Testis (tissue), 3 donors: Measurements from ENCODE around the gene NFIX. TPM values are rescaled to one million over a fixed set of nuclear protein-coding genes. Genes with fewer than 3 reads are reported as not detected.

Source experiments
- DNase-seq: peaks from one replicate; pipeline ENCODE4 v3.0.0-alpha.2; 2019
- H3K27ac ChIP-seq, 2 donors: fragments of 200-600 bp; sonication (generic); one replicate each; pipeline ENCODE4 v1.5.1; 2019
- H3K27me3 ChIP-seq: fragments of 200-600 bp; sonication (generic); one replicate; pipeline ENCODE4 v1.5.1; 2019
- H3K36me3 ChIP-seq: fragments of 200-600 bp; sonication (generic); one replicate; pipeline ENCODE4 v1.5.1; 2017; ENCODE audit warnings: low read depth; ENCODE audit errors: missing control alignments
- H3K4me1 ChIP-seq: fragments of 200-600 bp; sonication (generic); one replicate; pipeline ENCODE4 v1.5.1; 2019
- H3K4me3 ChIP-seq, 2 donors: fragments of 200-600 bp; sonication (generic); one replicate each; pipeline ENCODE4 v1.5.1; 2017 to 2019
- H3K9me3 ChIP-seq: fragments of 200-600 bp; sonication (generic); one replicate; pipeline ENCODE4 v1.5.1; 2017
- CTCF ChIP-seq, 3 experiments: fragments of 450-650 bp in 2 of 3; fragments of 200-600 bp in 1 of 3; sonication (generic) in 1 of 3; IDR thresholded peaks; one replicate each; pipeline ENCODE4 v1.5.1; 2016 to 2019; ENCODE audit warnings: antibody characterized with exemption in 3 of 3, mild to moderate bottlenecking in 2 of 3, moderate library complexity in 1 of 3
- POLR2A ChIP-seq: fragments of 450-650 bp; IDR thresholded peaks from one replicate; pipeline ENCODE4 v1.6.1; 2017; ENCODE audit warnings: antibody characterized with exemption, mild to moderate bottlenecking, moderate library complexity
- WGBS, 2 donors: methylation state at CpG; one replicate each; pipeline ENCODE4 v1.1.5; 2018; 5-methylcytosine and 5-hydroxymethylcytosine counted together
- intact Hi-C: fragments of 100-400 bp; cut with DNase I; formaldehyde crosslinking; loops from one replicate; pipeline ENCODE4 v1.15.1; 2023; ENCODE audit warnings: low total_unique reads
- polyA plus RNA-seq: library from polyadenylated mRNA; stranded (reverse); fragments of 350-450 nt; fragmentation: Illumina TruSeq; extraction: RNeasy Lipid Tissue Mini Kit (QIAGEN cat#74804); gene quantifications from one replicate; pipeline ENCODE4 v1.2.3, GENCODE V29; 2014; ENCODE audit warnings: low read depth, low replicate concordance; ENCODE audit not compliant: insufficient read depth
- total RNA-seq, 2 donors: library from RNA; depleted of rRNA; stranded (reverse); fragments of >200 nt; gene quantifications; one replicate each; pipeline ENCODE4 v1.2.3, GENCODE V29; 2016

Gene NFIX
- total and polyA plus RNA-seq, 3 donors from 2014 or later = 47.4 to 62.4 (median 51.7) TPM

GRCh38 chr19:13127811-13128575, 132.7 kb downstream of the NFIX start:
- Histone ChIP-seq H3K9me3 (no peaks in the 10 kb centered on the region), H3K36me3 (no peaks in the 10 kb centered on the region), H3K4me1 (no peaks in the 10 kb centered on the region), H3K27ac (no peak overlapping the region), H3K4me3 (no peak overlapping the region), H3K27me3 (no peaks in the 10 kb centered on the region)
- no peak for DNase-seq
- WGBS, 2 donors = 91 to 93% methylated on average over 6 of the region's 6 CpGs
- intact Hi-C loops = no loop called here
- TF ChIP-seq CTCF (IDR thresholded peaks at IDR 0.05) (no peak), POLR2A (no peak)

GRCh38 chr19:13128583-13128982, 133.3 kb downstream of the NFIX start:
- H3K9me3 ChIP-seq = no peaks in the 10 kb centered on the region
- no peak overlapping the region for H3K27ac ChIP-seq
- intact Hi-C loops = no loop called here
- DNase-seq = no peak
- 76 to 100% methylated on average over 1 of the region's 1 CpG for WGBS, 2 donors
- TF ChIP-seq CTCF (IDR thresholded peaks at IDR 0.05) = no peak
- TF ChIP-seq POLR2A = no peak
- H3K27me3 ChIP-seq = no peaks in the 10 kb centered on the region
- H3K4me1 ChIP-seq = no peaks in the 10 kb centered on the region
- H3K4me3 ChIP-seq = no peak overlapping the region
- H3K36me3 ChIP-seq = no peaks in the 10 kb centered on the region

GRCh38 chr19:13129384-13129783, 134.1 kb downstream of the NFIX start:
- TF ChIP-seq POLR2A (no peak), CTCF (IDR thresholded peaks at IDR 0.05) (no peak)
- DNase-seq = no peak
- no peaks in the 10 kb centered on the region for H3K4me1 ChIP-seq
- no peaks in the 10 kb centered on the region for H3K9me3 ChIP-seq
- H3K27me3 ChIP-seq = no peaks in the 10 kb centered on the region
- intact Hi-C loops = no loop called here
- H3K4me3 ChIP-seq = no peak overlapping the region
- no peaks in the 10 kb centered on the region for H3K36me3 ChIP-seq
- 93% methylated on average over 3 to 9 of the region's 9 CpGs for WGBS, 2 donors
- no peak overlapping the region for H3K27ac ChIP-seq

GRCh38 chr19:13130886-13131490, 135.7 kb downstream of the NFIX start:
- no peak for DNase-seq
- H3K27ac ChIP-seq = no peak overlapping the region
- H3K4me1 ChIP-seq = no peaks in the 10 kb centered on the region
- 89 to 90% methylated on average over 3 of the region's 3 CpGs for WGBS, 2 donors
- H3K9me3 ChIP-seq = no peaks in the 10 kb centered on the region
- no peaks in the 10 kb centered on the region for H3K36me3 ChIP-seq
- H3K27me3 ChIP-seq = no peaks in the 10 kb centered on the region
- no peak for TF ChIP-seq CTCF (IDR thresholded peaks at IDR 0.05)
- no peak for TF ChIP-seq POLR2A
- H3K4me3 ChIP-seq = no peak overlapping the region
- intact Hi-C loops = no loop called here
